Measurements from ENCODE around the gene VPS29.
"Not testable (repeated sequence)": the region's sequence is repeated elsewhere in the genome, so short reads cannot be mapped to it uniquely, and the experiment has no call there.

VPS29 gene

GRCh38 chr12:110501752-110502738 is at the start of gene VPS29, which contains the start of gene RAD9B:
Gene VPS29 (minus strand): TSS chr12:110502111. CDS start chr12:110502051, 60 bp downstream.
Gene RAD9B (plus strand): TSS chr12:110502331. CDS start chr12:110502338, 7 bp downstream.
- DNase-seq, result peak; percentile 99

GRCh38 chr12:110550981-110551380 is 49.1 kb upstream of the VPS29 start:
- DNase-seq, result no peak

- DNase-seq, result no peak
These were observed 47.8 kb upstream of the VPS29 start for GRCh38 chr12:110549716-110550115.

- no peak for DNase-seq
These were observed 46.8 kb upstream of the VPS29 start for GRCh38 chr12:110548678-110549077.

GRCh38 chr12:110547090-110547489 is 45.2 kb upstream of the VPS29 start:
- no peak for DNase-seq

GRCh38 chr12:110546339-110546738 is 44.4 kb upstream of the VPS29 start:
- DNase-seq, result no peak

GRCh38 chr12:110545812-110546211 is 43.9 kb upstream of the VPS29 start:
- no peak for DNase-seq

- not testable (repeated sequence) for DNase-seq
These were observed 43.3 kb upstream of the VPS29 start for GRCh38 chr12:110545259-110545658.

- no peak for DNase-seq
These were observed 42.1 kb upstream of the VPS29 start for GRCh38 chr12:110543965-110544364.

GRCh38 chr12:110543252-110543959 is 41.5 kb upstream of the VPS29 start:
- no peak for DNase-seq

GRCh38 chr12:110540048-110540447 is 38.1 kb upstream of the VPS29 start:
- DNase-seq, result no peak

- no peak for DNase-seq
These were observed 37.1 kb upstream of the VPS29 start for GRCh38 chr12:110538869-110539622.

GRCh38 chr12:110537605-110538409 is 35.9 kb upstream of the VPS29 start:
- DNase-seq, result no peak

GRCh38 chr12:110536834-110537604 is 35.1 kb upstream of the VPS29 start:
- no peak for DNase-seq

- DNase-seq, result no peak
These were observed 32.9 kb upstream of the VPS29 start for GRCh38 chr12:110534811-110535210.

- DNase-seq, result no peak
These were observed 31.7 kb upstream of the VPS29 start for GRCh38 chr12:110533607-110534006.

- no peak for DNase-seq
These were observed 30.7 kb upstream of the VPS29 start for GRCh38 chr12:110532644-110533043.

- DNase-seq, result no peak
These were observed 29.9 kb upstream of the VPS29 start for GRCh38 chr12:110531741-110532333.

- no peak for DNase-seq
These were observed 28.6 kb upstream of the VPS29 start for GRCh38 chr12:110530511-110530910.

GRCh38 chr12:110528277-110528839 is 26.4 kb upstream of the VPS29 start:
- no peak for DNase-seq

Data from NCI-H1417 treated with DMSO at 0.1 percent for 48 hours (cell line).